GM18511 (cell line): ENCODE measurements around the gene PRR12.
A peak's percentile ranks its signal among the peaks of the same experiment; 100 is the strongest.
"Not testable (repeated sequence)": the region's sequence is repeated elsewhere in the genome, so short reads cannot be mapped to it uniquely, and the experiment has no call there.

Experiments
- ATAC-seq: cut with Tn5 transposase; IDR thresholded peaks from one replicate; pipeline ENCODE4 v1.9.1; 2021; ENCODE audit warnings: mild to moderate bottlenecking, moderate library complexity; ENCODE audit not compliant: unreplicated experiment

PRR12 gene

DNA sequence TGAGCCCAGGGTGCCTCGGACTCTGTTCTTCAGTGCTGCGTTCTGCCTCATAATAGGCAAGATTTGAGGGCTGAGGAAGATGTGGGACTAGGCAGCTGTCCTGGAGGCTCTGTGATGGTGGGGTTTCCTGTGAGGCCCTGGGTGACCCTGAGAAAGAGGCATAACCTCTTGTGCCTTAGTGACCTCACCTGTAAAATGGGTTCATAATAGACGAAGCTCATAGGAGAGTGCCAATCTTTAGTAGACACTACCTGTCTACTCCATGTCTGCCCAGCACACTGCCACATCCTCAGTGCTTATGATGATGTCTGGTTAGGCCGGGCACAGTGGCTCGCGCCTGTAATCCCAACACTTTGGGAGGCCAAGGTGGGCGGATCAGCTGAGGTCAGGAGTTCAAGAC lies 25.6 kb downstream of the PRR12 start:
- ATAC-seq, result no peak

DNA sequence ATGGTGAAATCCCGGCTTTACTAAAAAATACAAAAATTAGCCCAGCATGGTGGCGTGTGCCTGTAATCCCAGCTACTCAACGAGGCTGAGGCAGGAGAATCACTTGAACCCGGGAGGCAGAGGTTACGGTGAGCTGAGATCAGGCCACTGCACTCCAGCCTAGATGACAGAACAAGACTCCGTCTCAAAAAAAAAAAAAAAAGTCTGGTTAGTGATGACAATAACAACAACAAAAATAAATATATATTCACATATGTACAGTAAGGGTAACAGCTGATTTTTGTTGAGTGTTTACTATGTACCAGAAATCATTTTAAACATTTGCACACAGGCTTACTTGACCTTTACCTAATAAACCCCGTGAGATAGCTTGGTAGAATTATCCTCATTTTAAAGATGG lies 26.0 kb downstream of the PRR12 start:
- no peak for ATAC-seq

GRCh38 chr19:49617860-49618259 lies 26.9 kb downstream of the PRR12 start:
- ATAC-seq, result not testable (repeated sequence)

DNA sequence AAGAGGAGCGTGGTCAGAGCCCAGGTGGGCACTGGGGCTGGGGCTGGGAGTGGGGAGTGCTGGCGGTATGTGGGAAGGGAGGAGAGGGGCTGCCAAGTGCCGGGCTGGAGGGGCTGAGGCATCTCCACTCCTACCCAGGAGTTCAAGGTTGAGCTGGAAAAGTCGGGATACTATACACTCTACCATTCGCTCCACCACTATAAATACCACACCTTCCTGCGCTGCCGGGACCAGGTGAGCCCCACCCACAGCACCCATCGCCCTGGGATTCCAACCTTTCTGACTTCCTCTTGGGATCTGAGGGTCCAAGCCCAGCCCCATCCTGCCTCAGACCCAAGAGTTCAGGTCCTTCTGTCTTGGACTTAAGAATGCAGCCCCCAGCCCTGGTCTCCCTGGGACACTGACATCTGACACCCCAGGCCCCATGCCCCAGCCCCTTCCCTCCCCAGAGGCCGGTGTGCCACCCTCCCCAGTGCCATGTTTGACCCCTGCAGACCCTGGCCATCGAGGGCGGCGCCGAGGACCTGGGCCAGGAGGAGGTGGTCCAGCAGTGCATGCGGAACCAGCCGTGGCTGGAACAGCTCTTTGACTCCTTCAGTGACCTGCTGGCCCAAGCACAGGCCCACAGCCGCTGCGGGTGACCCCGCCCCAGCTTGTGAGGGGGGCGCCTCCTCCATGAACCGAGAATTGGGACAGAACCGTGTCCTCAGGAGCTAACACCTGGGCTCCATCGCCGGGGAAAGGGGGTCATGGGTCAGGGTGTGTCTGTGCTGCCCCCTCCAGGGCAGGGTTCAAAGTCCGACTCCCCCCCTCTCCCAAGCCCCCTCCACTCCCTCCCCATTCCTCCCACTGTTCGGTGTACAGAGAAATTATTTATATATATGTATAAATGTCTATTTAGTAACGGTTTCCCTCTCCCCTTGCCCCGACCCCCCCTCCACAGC lies 34.3 kb downstream of the PRR12 start:
- ATAC-seq, result no peak

DNA sequence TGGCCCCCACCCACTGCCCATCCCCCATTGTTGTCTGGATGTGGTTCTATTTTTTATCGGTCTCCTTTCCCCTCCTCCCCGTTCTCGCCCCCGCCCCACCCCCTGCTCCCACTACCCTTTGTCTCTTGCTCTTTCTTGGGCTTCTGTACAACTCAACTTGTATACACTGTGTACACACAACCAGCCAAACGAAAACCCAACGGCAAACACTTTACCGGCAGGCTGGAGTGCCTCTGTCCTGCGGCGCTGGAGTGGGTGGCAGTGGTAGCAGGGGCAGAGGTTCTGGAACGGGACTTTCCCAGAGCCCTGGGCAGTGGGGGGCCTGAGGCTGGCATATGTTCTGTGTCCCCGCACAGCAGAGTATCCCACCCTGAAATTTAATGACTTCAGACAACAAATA lies 35.2 kb downstream of the PRR12 start:
- ATAC-seq, result no peak

DNA sequence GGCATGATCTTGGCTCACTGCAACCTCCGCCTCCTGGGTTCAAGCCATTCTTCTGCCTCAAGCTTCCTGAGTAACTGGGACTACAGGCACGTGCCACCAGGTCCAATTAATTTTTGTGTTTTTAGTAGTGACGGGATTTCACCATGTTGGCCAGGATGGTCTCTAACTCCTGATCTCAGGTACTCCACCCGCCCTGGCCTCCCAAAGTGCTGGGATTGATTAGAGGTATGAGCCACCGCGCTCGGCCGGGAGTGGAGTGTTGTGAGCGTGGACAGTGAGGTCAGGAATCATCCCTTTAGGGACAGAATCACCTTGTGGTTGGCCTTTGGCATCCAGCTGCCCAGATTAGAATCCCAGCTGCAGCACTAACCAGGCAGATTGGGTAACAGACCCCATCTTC lies 38.7 kb downstream of the PRR12 start:
- no peak for ATAC-seq

GRCh38 chr19:49631014-49631588 lies 40.1 kb downstream of the PRR12 start:
- no peak for ATAC-seq

DNA sequence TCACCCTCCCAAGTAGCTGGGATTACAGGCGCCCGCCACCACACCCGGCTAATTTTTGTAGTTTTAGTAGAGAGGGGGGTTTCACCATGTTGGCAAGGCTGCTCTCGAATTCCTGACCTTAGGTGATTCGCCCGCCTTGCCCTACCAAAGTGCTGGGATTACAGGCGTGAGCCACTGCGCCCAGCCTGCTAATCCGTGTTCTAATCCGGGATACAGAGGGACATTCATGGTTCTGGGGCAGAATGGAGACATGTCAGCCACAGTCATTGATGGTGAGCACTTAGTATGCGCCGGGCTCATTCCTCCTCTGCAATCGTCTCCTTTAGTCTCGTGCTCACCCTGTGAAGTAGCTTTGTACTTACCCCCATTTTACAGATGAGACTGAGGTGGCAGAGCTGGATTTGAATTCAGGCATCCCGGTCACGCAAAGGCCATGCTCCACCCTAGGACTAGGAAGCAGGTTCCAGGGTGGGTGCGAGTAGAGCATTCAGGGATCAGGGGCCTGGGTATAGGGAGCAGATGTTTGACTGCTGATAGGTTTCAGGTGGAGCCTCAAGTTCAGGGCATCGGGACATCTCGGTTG lies 40.7 kb downstream of the PRR12 start:
- ATAC-seq, result no peak

- ATAC-seq, result no peak
Observed at GRCh38 chr19:49632576-49632975, 41.6 kb downstream of the PRR12 start.

GRCh38 chr19:49633273-49633672 lies 42.3 kb downstream of the PRR12 start:
- ATAC-seq, result not testable (repeated sequence)

- no peak for ATAC-seq
Observed at GRCh38 chr19:49635530-49636232, 44.7 kb downstream of the PRR12 start.

- ATAC-seq, result no peak
Observed at GRCh38 chr19:49636233-49636932, 45.4 kb downstream of the PRR12 start.

- no peak for ATAC-seq
Observed at GRCh38 chr19:49637821-49638738, 47.1 kb downstream of the PRR12 start.

- no peak for ATAC-seq
Observed at GRCh38 chr19:49639401-49640112, 48.6 kb downstream of the PRR12 start.

GRCh38 chr19:49640113-49640898 lies 49.3 kb downstream of the PRR12 start, which contains the start of gene RRAS:
TSS of gene RRAS (minus strand) at chr19:49640143. CDS start at chr19:49640098, 45 bp downstream.
- peak; percentile 59 for ATAC-seq

DNA sequence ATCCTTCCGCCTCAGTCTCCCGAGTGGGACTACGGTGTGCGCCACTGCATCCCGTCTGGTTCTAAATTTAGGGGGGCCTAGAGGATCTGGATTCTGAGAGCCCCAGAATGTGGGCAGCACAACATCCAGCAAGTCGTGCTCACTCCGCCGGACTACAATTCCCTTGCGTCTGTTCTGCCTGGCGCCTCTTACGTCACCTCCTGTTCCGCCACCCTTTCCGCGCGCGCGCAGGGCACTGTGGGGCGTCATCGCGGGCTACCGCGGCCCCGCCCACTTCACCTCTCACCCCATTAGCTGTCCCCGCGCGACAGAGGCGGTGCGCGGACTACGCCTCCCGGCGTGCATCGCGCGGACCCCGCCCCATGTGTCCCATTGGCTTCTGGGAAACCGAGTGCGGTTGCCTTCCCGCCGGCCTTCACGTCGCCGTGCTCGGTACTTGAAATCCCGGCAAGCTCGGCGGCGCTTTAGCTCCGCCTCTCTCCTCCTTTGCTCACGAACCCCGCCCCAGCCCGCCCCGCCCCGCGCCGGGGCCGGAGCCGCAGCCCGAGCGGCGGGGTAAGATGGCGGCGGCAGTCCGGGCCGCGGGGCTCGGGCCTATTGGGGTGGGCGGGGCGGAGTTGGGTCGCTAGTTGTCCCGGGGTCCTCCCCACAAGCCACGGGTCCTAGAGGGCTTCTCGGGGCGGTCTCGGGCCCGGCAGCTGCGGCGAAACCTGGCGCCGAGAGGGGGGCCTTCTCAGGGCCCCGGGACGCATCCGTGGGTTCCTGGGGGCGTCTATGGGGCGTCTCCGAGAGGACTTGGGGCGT lies 50.9 kb downstream of the PRR12 start, which contains the start of gene SCAF1:
Gene SCAF1, plus strand, starts transcription at position 522 of the 804 bp plus-strand sequence. CDS start 2,818 bp downstream, outside the sequence.
- ATAC-seq, result peak; percentile 56

- no peak for ATAC-seq
Observed at GRCh38 chr19:49642492-49643035, 51.6 kb downstream of the PRR12 start.
